Activated gamma-delta T cell (primary cell): Measurements from ENCODE around the gene PLIN3.
"Not testable (repeated sequence)": the region's sequence is repeated elsewhere in the genome, so short reads cannot be mapped to it uniquely, and the experiment has no call there.

Experiments
- DNase-seq: peaks from one replicate; lab custom pipeline; 2025; lab: John Stamatoyannopoulos, UW
- total RNA-seq, 2 donors: gene quantifications; one replicate each; lab custom pipeline; 2026; lab: John Stamatoyannopoulos, UW

Gene PLIN3, protein sequence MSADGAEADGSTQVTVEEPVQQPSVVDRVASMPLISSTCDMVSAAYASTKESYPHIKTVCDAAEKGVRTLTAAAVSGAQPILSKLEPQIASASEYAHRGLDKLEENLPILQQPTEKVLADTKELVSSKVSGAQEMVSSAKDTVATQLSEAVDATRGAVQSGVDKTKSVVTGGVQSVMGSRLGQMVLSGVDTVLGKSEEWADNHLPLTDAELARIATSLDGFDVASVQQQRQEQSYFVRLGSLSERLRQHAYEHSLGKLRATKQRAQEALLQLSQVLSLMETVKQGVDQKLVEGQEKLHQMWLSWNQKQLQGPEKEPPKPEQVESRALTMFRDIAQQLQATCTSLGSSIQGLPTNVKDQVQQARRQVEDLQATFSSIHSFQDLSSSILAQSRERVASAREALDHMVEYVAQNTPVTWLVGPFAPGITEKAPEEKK
- total RNA-seq = 15.9 to 22.7 reads per million in 2 donors

DNA sequence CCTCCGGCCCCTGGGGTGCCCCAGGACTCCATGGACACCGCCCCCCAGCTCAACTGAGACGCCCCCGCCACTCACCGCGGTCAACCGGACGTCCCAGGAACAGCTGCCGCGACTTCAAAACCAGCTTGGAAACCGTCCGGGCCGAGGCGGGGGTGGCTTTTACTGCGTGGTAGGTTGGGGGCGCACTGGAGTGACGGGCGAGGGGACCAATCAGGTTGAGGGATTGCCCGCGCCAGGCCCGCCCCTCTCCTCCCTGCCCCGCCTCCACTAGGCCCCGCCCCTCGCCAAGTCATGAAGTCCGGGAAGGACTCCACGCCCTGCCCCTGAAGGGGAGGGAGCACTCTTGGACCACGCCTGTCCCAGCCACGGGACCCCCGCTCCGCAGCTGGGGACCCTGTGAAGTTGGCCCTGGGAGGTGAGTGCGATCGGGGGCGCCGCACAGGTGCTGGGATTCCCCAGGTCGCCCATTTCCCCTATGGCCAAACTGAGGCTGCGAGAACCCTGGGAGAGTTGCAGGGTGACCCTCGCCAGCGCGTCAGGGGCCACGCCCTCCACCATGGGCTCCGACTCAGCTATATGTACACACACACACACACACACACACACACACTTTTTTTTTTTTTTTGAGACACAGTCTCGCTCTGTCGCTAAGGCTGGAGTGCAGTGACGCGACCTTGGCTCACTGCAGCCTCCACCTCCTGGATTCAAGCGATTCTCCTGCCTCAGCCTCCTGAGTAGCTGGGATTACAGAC is at the start of gene PLIN3:
Gene PLIN3 (minus strand): TSS at position 134 of the 752 bp plus-strand sequence. CDS start 6,273 bp downstream, outside the sequence.
- DNase-seq = peak; percentile 67

DNA sequence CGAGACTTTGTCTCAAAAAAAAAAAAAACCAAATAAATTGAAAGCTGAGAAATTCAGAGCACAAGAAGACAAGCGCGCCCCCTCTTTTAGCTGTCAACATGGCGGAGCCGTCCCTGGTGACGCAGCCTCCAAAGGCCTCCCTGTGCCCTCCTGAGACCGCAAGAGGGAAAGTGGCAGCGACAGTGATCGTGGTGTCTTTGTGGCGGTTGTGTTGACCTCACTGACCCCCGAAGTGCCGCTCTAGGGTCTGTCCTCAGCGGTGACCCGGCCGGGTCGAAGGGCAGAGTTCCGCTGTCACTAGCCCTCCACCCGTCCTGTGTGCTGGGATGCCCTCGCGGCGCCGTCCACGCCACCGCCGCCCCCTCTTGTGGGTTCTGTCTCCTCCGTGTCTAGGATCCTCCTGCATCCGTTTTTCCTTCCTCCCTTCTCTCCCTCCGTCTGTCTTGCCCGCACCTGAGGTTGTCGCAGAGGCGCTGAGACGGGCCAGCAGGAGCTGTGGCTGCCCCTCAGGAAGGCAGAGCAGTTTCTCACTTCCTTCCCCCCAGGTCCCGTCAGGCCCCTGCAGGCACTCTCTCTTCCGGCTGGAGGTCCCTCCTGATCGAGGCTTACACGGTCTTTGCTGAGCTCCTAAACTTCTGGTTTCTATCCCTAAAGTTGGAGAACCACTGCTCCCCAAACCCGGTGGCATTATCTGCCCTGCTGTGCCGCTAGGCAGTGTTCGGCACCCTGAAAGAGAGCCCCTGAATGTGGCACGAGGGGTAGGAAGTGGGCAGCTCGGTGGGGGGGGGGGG is 49.0 kb upstream of the PLIN3 start:
- no peak for DNase-seq

DNA sequence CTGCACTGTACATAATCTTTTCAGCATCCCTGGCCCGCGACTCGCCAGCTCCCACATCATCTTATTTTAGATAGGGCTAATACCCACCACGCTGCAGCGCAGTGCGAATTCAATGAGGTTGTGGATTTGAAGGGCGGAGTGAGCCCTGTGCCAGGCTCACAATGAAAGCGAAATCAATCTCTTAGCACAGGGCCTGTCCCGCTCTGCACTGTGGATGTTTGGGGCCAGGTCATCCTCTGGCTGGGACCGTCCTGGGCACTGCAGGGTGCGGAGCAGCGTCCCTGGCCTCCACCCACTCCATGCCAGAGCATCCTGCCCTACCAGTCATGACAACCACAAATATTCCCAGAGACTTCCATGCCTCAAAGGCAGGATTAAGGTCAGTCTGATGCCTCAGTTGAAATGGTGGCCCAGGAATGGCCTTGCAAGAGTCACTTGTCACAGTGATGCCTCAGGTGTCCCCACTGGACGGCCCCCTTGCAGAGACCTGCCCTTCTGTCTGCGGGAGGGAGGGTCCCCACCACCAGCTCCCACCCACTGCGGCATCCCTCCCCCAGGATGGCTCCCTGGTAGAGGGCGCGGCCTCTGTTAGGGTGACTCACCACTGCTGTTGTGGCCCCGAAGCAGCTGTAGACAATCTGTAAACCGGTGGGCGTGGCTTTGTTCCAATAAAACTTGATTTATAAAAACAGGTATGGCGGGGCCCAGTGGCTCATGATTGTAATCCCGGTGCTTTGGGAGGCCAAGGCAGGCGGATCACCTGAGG is 47.5 kb upstream of the PLIN3 start:
- no peak for DNase-seq

DNA sequence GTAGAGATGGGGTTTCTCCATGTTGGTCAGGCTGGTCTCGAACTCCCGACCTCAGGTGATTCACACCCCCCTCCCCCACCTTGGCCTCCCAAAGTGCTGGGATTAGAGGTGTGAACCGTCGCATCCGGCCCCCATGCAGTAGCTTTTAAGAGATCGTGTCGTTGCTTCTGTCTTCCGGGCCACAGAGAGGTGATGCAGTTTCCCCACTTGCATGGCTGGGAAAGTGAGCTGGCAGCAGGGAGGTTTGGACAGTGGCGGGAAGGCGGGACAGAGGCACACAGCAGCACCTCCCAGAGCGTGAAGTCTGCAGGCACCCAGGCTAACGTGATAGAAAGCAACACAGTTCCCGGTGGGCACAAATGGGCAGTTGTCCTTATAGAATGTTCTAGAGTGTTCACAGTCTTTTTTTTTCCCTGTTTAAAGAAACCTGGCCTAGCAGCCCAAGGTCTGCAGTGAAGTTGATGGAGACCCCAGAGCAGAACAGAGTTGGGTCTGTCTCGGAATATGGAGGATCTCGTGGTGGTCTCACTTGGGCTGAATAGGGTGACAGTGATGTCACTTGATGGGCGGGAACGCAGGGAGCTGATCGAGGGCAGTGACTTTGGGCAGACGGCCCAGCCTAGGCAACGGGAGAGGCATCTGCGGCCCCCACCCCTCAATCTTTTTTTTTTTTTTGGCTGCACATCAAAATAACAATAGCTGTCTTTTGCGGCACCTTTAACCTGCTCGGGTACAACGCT is 46.7 kb upstream of the PLIN3 start:
- DNase-seq = no peak

- no peak for DNase-seq
Measured at GRCh38 chr19:4911786-4912672, 44.6 kb upstream of the PLIN3 start.

DNA sequence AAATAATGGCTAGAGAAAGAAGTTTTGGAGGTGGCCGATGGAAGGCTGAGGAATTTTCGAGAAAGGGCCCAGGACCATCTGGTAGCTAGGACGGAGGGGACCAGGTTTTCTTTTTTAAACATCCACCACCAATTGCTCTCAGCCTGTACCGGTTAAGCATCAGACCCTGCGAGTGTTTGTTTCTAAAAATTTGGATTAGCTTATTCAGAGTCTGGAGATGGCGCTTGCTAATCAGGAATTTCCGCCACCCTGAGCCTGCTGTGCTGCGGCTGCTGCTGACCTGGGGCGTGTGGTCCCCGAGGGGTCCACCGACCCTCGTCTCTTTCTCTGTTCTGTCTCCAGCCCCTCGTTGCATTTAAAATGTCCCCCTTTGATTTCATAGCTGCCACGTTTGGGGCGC is 43.8 kb upstream of the PLIN3 start:
- DNase-seq = no peak

DNA sequence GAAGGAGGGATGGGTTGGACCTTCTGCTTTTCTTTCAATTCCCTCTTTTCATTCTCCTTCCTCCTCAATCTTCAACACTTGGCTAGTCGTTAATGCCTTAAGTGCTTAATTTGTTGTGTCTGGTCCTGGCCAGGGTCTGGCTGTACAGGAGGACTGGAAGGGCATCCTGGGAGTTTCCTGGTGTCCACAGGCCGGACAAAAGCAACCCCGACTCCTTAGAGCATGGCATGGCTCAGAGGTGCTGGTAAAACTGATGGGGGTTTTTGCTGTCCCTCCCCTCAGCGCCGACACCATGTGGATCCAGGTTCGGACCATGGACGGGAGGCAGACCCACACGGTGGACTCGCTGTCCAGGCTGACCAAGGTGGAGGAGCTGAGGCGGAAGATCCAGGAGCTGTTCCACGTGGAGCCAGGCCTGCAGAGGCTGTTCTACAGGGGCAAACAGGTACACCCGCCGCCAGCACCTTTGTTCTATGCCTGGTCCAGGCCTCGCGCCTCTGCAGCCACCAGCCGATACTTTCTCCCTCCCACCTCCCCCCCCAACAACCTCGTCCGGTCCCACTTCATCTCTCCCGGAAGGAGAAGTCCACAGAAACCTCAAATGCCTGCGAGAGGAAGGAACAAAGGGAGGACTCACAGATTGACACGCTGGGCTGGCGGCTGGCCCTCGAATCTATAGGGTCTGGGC is 43.3 kb upstream of the PLIN3 start:
- DNase-seq = no peak

- peak; percentile 91 for DNase-seq
Measured at GRCh38 chr19:4909897-4910593, 42.6 kb upstream of the PLIN3 start.

GRCh38 chr19:4909156-4909896 is 41.9 kb upstream of the PLIN3 start, which contains the start of gene UHRF1:
TSS of gene UHRF1 (plus strand) at chr19:4909501. CDS start at chr19:4910886, 1,385 bp downstream.
- DNase-seq = no peak

GRCh38 chr19:4908781-4909155 is 41.3 kb upstream of the PLIN3 start:
- no peak for DNase-seq

GRCh38 chr19:4908360-4908759 is 40.9 kb upstream of the PLIN3 start:
- DNase-seq = no peak

DNA sequence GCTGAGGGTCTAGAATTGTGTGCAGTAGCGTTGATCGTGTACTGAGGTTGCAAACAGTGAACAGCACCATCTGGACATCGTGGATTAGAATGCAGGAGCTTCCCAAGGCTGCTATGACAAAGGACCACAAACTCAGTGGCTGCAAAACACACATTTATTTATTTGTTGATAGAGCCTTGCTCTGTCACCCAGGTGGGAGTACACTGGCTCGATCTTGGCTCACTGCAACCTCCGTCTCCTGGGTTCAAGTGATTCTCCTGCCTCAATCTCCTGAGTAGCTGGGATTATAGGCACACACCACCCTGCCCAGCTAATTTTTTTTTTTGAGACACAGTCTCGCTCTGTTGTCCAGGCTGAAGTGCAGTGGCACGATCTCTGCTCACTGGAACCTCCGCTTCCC is 39.5 kb upstream of the PLIN3 start:
- DNase-seq = no peak

- DNase-seq = no peak
Measured at GRCh38 chr19:4904481-4904880, 37.0 kb upstream of the PLIN3 start.

GRCh38 chr19:4902796-4903195 is 35.3 kb upstream of the PLIN3 start, which contains the start of gene ARRDC5:
TSS of gene ARRDC5 (minus strand) at chr19:4902896. CDS start at chr19:4902825, 71 bp downstream.
- DNase-seq = no peak

GRCh38 chr19:4900879-4901278 is 33.4 kb upstream of the PLIN3 start:
- DNase-seq = not testable (repeated sequence)

DNA sequence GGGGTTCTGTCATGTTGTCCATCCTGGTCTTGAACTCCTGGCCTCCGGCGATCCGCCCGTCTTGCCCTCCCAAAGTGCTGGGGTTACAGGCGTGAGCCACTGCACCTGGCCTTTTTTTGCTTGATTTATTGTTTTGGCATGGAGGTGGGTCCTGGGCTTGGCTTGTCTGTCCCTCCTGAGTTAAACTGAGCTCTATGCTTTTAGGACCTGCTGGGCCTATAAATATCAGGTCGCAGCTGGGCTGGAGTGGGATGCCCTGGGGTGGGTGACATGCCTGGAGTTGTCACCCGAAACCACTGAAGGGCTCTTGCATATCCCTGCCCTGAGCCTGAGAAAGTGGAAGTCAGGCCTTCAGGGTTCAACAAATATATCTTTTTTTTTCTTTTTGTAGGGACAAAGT is 29.7 kb upstream of the PLIN3 start:
- no peak for DNase-seq

DNA sequence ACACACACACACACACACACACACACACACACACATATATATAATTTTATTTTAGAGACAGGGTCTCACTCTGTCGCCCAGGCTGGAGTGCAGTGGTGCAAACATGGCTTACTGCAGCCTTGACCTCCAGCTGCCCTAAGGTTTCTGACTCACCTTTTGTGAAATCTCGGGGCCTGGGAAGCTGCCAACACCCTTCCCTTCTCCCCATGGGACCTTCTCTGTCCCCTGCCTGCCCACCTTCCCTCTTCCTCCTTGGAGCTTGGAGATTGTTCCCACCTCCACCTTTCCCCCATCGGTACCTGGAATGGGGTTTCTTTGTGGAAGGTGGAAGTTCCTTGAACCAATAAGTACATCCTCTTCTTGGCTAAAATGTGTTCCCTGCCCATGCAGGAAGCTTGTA is 28.9 kb upstream of the PLIN3 start:
- no peak for DNase-seq

- not testable (repeated sequence) for DNase-seq
Measured at GRCh38 chr19:4892962-4893361, 25.5 kb upstream of the PLIN3 start.
